Testis (tissue), 2 donors: ENCODE data around the gene TMEM38B.

Source experiments
- CTCF ChIP-seq, 3 experiments: fragments of 450-650 bp in 2 of 3; fragments of 200-600 bp in 1 of 3; sonication (generic) in 1 of 3; IDR thresholded peaks; one replicate each; pipeline ENCODE4 v1.5.1; 2016 to 2019; ENCODE audit warnings: antibody characterized with exemption in 3 of 3, mild to moderate bottlenecking in 2 of 3, moderate library complexity in 1 of 3
- POLR2A ChIP-seq: fragments of 450-650 bp; IDR thresholded peaks from one replicate; pipeline ENCODE4 v1.6.1; 2017; ENCODE audit warnings: antibody characterized with exemption, mild to moderate bottlenecking, moderate library complexity

GRCh38 chr9:105714020-105714331 lies 19.6 kb downstream of the TMEM38B start:
- TF ChIP-seq CTCF (IDR thresholded peaks at IDR 0.05) (no peak), POLR2A (no peak)
